Measurements from ENCODE around the gene C1RL. TPM values are rescaled to one million over a fixed set of nuclear protein-coding genes. Genes with fewer than 3 reads are reported as not detected.

The C1RL gene
- polyA plus RNA-seq, 2 of the 4 experiments (the other 2 are of a cell fraction): 25.2 to 30.4 TPM

DNA sequence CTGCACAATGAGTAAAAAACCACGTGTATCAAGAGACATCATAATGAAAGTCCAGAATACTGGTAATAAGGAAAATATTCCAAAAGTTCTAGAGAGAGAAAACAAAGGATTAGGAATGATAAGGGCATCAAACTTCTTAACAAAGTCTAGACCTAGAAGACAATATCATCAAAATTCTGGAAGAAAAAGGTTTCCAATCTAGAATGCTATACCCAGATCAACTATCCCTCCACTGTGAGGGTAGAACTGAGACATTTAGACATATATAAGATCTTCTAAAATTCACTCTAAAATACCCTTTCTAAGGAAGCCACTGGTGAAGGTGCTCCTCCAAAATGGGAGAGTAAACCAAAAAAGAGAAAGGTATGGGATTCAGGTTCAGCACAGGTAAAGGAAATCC is 2.9 kb downstream of the C1RL start:
- TF ChIP-seq ZC3H11A (IDR thresholded peaks at IDR 0.05): no peak
- no peak for TF ChIP-seq EP300 (IDR thresholded peaks at IDR 0.05)
- TF ChIP-seq CBX2 (IDR thresholded peaks at IDR 0.05; ENCODE audit: borderline replicate concordance, low read depth): no peak
- TF ChIP-seq FOXS1 (CRISPR knock-in tag; IDR thresholded peaks at IDR 0.05): no peak
- TF ChIP-seq POLR2A (IDR thresholded peaks at IDR 0.05; ENCODE audit: low read length): no peak
- TF ChIP-seq HOXA7 (CRISPR knock-in tag; IDR thresholded peaks at IDR 0.05): no peak
- TF ChIP-seq, protein P1, sequence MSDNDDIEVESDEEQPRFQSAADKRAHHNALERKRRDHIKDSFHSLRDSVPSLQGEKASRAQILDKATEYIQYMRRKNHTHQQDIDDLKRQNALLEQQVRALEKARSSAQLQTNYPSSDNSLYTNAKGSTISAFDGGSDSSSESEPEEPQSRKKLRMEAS (IDR thresholded peaks at IDR 0.05): no peak
- no peak for TF ChIP-seq RFX5 (IDR thresholded peaks at IDR 0.05)
- no peak for TF ChIP-seq EHF (CRISPR knock-in tag; IDR thresholded peaks at IDR 0.05)
- no peak for TF ChIP-seq SMC3 (IDR thresholded peaks at IDR 0.05)
- TF ChIP-seq ZFP36 (IDR thresholded peaks at IDR 0.05; ENCODE audit: borderline replicate concordance, partially characterized antibody): no peak
- no peak for TF ChIP-seq FOSL2 (IDR thresholded peaks at IDR 0.05)
- TF ChIP-seq FOSL2 (CRISPR knock-in tag; IDR thresholded peaks at IDR 0.05): no peak
- TF ChIP-seq MAFK (IDR thresholded peaks at IDR 0.05; ENCODE audit: partially characterized antibody): no peak
- TF ChIP-seq CHD4 (IDR thresholded peaks at IDR 0.05; ENCODE audit: borderline replicate concordance): no peak
- TF ChIP-seq ESRRA (IDR thresholded peaks at IDR 0.05; ENCODE audit: borderline replicate concordance, low read length): no peak
- TF ChIP-seq CEBPB (IDR thresholded peaks at IDR 0.05): no peak
- H3K27ac ChIP-seq: no peak overlapping the region
- ChIA-PET CTCF (interaction anchor here (1.7 to 8.0 kb wide), 2 partner anchors 16 to 17 kb away, joined by 7 to 113 read pairs; partner anchors contain the start of gene C1R), POLR2A (no interaction called here)
- no peak overlapping the region for H3K4me2 ChIP-seq
- peaks cover 34% of the 10 kb centered on the region for H3K4me1 ChIP-seq
- no peak for FAIRE-seq
- H3K9me3 ChIP-seq: peaks cover 17% of the 10 kb centered on the region
- ATAC-seq: no peak
- DNase-seq (ENCODE audit: low read depth in 1 of 2, low spot score in 1 of 2): no peak
- 92% methylated on average over 1 of the region's 1 CpG for WGBS (ENCODE audit: missing lambda C conversion rate)
- no peak overlapping the region for H3K4me3 ChIP-seq

DNA sequence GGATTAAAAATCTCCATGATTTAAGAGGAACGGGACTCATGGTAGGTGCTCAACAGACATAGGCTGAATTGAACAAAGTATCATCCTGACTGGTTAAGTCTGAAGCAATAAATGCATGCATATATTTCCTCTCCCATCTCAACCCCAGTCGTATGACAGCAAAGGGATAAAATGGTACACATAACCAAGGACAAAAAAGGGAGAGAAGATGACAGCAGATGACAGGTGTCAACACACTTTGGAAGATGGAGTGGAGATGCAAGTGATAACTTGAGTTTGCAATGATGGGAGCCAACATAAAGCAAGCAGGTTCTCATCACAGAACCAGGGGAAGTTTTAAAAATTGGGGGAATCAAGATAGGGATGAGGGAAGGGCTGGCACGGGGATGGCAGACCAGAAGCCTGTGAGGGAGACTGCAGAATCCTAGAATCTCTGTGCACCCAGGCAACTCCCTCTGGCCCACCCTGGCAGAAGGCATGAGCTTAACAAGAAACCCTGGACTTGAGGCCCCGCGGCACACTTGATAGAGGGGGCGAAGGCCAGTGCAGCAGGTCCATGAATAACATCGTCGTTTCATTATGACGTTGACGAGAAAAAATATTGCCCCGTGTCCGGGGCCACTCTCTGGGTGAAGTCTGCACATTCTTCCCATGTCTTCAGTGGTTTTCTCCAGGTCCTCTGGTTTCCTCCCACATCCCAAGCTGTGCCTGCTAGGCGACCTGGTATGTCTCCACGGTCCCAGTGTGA is 5.0 kb downstream of the C1RL start:
- no peak overlapping the region for H3K27ac ChIP-seq
- TF ChIP-seq PHF8 (IDR thresholded peaks at IDR 0.05; ENCODE audit: borderline replicate concordance, low read depth) (no peak), HOXB13 (CRISPR knock-in tag; IDR thresholded peaks at IDR 0.05; ENCODE audit: low read depth) (no peak), MAFK (IDR thresholded peaks at IDR 0.05; ENCODE audit: partially characterized antibody) (no peak), JUNB (IDR thresholded peaks at IDR 0.05) (no peak), ZSCAN20 (CRISPR knock-in tag; IDR thresholded peaks at IDR 0.05) (no peak), RCOR1 (IDR thresholded peaks at IDR 0.05; ENCODE audit: low read depth, low read length) (no peak), RARB (CRISPR knock-in tag; IDR thresholded peaks at IDR 0.05) (no peak), ZC3H11A (IDR thresholded peaks at IDR 0.05) (no peak), MAZ (IDR thresholded peaks at IDR 0.05; ENCODE audit: borderline replicate concordance, low read depth, low read length) (no peak), CEBPB (IDR thresholded peaks at IDR 0.05) (no peak), CHD2 (IDR thresholded peaks at IDR 0.05; ENCODE audit: low read length, partially characterized antibody) (no peak), POLR2A (IDR thresholded peaks at IDR 0.05; ENCODE audit: low read length) (no peak)
- TF ChIP-seq, protein P2, sequence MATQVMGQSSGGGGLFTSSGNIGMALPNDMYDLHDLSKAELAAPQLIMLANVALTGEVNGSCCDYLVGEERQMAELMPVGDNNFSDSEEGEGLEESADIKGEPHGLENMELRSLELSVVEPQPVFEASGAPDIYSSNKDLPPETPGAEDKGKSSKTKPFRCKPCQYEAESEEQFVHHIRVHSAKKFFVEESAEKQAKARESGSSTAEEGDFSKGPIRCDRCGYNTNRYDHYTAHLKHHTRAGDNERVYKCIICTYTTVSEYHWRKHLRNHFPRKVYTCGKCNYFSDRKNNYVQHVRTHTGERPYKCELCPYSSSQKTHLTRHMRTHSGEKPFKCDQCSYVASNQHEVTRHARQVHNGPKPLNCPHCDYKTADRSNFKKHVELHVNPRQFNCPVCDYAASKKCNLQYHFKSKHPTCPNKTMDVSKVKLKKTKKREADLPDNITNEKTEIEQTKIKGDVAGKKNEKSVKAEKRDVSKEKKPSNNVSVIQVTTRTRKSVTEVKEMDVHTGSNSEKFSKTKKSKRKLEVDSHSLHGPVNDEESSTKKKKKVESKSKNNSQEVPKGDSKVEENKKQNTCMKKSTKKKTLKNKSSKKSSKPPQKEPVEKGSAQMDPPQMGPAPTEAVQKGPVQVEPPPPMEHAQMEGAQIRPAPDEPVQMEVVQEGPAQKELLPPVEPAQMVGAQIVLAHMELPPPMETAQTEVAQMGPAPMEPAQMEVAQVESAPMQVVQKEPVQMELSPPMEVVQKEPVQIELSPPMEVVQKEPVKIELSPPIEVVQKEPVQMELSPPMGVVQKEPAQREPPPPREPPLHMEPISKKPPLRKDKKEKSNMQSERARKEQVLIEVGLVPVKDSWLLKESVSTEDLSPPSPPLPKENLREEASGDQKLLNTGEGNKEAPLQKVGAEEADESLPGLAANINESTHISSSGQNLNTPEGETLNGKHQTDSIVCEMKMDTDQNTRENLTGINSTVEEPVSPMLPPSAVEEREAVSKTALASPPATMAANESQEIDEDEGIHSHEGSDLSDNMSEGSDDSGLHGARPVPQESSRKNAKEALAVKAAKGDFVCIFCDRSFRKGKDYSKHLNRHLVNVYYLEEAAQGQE (IDR thresholded peaks at IDR 0.05): no peak
- TF ChIP-seq, protein P3, sequence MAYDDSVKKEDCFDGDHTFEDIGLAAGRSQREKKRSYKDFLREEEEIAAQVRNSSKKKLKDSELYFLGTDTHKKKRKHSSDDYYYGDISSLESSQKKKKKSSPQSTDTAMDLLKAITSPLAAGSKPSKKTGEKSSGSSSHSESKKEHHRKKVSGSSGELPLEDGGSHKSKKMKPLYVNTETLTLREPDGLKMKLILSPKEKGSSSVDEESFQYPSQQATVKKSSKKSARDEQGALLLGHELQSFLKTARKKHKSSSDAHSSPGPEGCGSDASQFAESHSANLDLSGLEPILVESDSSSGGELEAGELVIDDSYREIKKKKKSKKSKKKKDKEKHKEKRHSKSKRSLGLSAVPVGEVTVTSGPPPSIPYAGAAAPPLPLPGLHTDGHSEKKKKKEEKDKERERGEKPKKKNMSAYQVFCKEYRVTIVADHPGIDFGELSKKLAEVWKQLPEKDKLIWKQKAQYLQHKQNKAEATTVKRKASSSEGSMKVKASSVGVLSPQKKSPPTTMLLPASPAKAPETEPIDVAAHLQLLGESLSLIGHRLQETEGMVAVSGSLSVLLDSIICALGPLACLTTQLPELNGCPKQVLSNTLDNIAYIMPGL (CRISPR knock-in tag; IDR thresholded peaks at IDR 0.05; ENCODE audit: borderline replicate concordance): no peak
- TF ChIP-seq, protein P4, sequence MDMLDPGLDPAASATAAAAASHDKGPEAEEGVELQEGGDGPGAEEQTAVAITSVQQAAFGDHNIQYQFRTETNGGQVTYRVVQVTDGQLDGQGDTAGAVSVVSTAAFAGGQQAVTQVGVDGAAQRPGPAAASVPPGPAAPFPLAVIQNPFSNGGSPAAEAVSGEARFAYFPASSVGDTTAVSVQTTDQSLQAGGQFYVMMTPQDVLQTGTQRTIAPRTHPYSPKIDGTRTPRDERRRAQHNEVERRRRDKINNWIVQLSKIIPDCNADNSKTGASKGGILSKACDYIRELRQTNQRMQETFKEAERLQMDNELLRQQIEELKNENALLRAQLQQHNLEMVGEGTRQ (IDR thresholded peaks at IDR 0.05): no peak
- TF ChIP-seq, protein P5, sequence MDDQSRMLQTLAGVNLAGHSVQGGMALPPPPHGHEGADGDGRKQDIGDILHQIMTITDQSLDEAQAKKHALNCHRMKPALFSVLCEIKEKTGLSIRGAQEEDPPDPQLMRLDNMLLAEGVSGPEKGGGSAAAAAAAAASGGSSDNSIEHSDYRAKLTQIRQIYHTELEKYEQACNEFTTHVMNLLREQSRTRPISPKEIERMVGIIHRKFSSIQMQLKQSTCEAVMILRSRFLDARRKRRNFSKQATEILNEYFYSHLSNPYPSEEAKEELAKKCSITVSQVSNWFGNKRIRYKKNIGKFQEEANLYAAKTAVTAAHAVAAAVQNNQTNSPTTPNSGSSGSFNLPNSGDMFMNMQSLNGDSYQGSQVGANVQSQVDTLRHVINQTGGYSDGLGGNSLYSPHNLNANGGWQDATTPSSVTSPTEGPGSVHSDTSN (IDR thresholded peaks at IDR 0.05): no peak
- no peak for ATAC-seq
- FAIRE-seq: no peak
- CTCF ChIA-PET: interaction anchor here (0.9 to 1.9 kb wide), 5 partner anchors 9 to 159 kb away, joined by 3 to 15 read pairs (median 7); partner anchors contain the start of gene C1S
- WGBS (ENCODE audit: missing lambda C conversion rate): 94% methylated on average over 14 of the region's 14 CpGs
- DNase-seq (ENCODE audit: low read depth in 1 of 2, low spot score in 1 of 2): no peak
- POLR2A ChIA-PET: interaction anchor here (0.8 kb wide), 1 partner anchor 161 kb away, joined by 3 read pairs; the partner anchor contains the start of genes C12orf57 and RNU7-1
- H3K4me3 ChIP-seq: no peak overlapping the region
- peaks cover 18% of the 10 kb centered on the region for H3K4me1 ChIP-seq
- H3K9me3 ChIP-seq: peaks cover 17% of the 10 kb centered on the region
- no peak overlapping the region for H3K4me2 ChIP-seq
